ENCODE results near the gene RCOR2.
A peak's percentile ranks its signal among the peaks of the same experiment; 100 is the strongest.

Gene RCOR2

DNA sequence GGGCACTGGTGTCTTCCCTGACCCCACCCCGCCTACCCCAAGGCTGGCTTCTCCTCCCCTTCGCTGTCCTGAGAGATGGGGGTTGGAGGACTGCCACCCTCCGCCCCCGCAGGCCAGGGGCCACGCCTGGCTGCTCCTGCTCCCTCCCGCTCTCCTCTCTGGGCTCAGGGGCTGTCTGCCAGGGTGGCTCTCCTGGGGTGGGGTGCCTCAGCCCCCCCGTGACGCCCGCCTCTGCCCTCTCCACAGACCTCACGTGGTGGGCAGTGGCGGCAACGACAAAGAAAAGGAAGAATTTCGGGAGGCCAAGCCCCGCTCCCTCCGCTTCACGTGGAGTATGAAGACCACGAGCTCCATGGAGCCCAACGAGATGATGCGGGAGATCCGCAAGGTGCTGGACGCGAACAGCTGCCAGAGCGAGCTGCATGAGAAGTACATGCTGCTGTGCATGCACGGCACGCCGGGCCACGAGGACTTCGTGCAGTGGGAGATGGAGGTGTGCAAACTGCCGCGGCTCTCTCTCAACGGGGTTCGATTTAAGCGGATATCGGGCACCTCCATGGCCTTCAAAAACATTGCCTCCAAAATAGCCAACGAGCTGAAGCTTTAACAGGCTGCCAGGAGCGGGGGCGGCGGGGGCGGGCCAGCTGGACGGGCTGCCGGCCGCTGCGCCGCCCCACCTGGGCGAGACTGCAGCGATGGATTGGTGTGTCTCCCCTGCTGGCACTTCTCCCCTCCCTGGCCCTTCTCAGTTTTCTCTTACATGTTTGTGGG, 8.1 kb downstream of the RCOR2 start:
- peak in 3 of 56 donors; percentile 18 to 31 (median 27) for DNase-seq

DNA sequence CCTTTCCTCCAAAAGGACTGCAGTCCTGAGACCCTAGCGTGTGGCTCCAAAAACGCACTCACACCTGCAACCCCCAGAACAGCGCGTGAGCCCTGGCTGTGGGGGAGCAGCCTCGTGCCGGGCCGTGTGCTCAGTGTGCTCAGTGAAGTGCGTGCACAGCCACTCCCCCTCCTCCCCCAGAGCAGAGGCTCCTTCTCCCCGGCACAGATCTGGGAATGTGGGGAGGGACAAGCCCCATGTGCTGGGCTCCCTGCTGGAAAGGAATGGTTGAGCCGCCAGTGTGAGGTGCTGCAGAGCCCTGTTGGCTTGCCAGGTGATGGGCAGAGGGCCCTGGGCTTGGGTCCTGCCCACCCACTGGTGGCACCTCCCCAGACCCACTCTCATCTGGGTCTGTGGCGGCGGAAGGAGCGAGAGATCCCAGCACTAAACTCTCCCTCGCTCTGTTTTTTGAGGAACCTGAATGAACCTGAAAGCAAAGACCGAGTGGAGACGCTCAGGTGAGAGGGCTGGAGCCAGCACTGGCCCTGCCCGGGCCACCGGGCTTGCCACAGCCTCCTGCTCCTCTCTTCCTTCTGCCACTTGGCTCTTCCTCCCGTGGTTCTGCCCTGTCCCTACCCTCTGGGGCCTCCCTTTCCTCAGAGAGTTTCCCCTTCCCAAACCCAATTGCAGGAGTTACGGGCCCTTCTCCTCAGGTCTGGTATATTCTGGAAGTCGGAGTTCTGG, 9.0 kb downstream of the RCOR2 start:
- peak in 5 of 56 donors; percentile 23 to 48 (median 30) for DNase-seq

DNA sequence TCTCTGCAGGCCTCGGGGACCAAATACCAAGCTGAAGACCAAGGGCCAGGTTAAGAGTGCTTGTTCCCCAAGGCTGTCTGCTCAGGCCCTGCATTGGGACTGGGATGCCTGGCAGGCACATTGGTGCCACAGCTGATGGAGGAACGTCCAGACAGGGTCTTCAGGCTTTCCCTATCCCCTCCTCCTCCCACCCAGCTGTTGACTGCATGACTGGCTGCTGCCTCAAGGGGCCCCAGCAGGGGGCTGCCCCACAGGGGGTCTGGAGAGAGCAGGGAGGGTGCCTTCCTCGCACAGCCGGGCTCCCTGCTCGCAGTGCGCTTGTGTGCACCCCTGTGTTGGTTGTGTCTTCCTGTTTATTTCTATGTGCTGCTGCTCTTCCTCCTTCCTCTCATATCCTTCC, 9.9 kb downstream of the RCOR2 start:
- DNase-seq = no peak

DNA sequence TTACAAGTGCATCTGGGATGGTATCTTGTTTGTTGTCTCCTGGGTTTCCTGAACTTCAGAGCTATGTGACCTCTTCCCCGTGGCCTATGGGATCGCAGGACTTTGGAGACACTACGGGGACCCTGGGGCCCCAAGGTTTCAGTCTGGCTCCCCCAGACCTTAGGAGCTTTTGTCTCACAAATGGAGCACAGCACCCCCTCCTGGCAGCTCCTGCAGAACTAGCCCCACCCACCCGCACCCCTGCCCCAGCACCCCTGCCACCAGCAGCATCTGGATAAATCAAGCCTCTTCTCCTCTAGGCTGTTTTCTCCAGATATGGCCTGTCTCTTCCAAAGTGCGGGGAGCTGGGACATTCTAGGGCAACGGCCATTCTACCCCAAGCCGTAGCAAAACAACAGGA, 10.4 kb downstream of the RCOR2 start:
- DNase-seq = peak in 6 of 56 donors; percentile 15 to 35 (median 26)

DNA sequence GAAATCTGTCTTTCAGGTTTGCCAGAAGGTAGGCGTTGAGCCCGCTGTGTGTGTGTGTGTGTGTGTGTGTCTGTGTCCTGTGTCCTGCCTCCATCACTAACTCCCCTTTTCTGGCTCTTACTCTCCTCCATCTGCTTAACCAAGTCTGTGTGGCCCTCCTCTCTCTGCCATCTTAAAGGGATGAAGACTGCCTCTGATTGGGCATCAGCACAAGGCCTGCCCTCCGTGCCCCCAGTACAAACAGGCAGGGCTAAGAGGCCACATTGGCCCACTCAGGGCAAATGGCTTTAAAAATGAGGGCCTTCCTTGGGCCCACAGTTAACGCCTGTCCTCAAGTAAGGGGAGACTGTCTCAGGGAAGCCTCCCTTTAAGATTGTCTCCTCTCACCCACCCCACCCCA, 10.9 kb downstream of the RCOR2 start:
- DNase-seq = no peak

DNA sequence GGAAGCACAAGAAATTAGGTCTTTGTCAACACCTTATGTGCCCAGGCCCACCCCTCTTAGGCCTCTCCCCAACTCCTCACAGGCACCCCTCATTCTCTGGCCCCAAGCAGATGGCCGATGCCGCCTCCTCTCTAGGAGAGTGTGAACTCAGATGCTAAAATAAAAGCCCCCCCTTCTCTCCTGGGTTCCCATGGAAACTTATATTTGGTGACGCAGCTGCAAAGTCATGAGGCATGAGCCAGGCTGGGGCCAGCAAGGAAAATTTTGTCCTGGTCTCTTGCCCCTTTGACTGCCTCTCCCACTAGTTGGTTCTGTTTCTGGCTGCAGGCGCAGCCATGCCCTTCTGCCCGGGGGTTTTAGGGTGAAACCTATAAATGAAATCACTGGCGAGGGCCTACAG, 11.8 kb downstream of the RCOR2 start:
- peak in 16 of 56 donors; percentile 13 to 65 (median 34) for DNase-seq

DNA sequence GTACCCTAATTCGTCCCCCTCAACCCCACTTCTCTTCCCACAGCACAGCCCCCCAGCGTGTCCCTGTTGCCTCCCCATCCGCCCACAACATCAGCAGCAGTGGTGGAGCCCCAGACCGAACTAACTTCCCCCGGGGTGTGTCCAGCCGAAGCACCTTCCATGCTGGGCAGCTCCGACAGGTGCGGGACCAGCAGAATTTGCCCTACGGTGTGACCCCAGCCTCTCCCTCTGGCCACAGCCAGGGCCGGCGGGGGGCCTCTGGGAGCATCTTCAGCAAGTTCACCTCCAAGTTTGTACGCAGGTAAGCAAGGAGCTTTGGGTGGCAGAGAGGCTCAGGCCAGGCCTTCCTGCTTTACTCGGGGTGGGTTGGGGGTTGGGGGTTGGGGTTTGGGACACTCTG, 12.2 kb downstream of the RCOR2 start:
- DNase-seq = no peak

DNA sequence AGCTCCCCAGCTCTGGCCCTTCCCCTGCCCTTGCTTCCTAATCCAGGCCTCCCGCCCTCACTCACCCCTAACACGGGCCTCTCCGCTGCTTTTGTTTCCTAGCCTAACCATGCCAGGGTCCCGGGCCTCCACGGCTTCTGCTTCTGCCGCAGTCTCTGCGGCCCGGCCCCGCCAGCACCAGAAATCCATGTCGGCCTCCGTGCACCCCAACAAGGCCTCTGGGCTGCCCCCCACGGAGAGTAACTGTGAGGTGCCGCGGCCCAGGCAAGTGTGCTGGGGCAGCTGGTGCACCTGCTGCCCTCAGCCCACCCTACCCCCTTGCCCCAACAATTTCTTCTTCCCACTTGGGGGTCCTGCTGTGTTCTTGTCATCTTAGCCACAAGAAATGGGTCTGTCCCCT, 13.1 kb downstream of the RCOR2 start:
- no peak for DNase-seq

DNA sequence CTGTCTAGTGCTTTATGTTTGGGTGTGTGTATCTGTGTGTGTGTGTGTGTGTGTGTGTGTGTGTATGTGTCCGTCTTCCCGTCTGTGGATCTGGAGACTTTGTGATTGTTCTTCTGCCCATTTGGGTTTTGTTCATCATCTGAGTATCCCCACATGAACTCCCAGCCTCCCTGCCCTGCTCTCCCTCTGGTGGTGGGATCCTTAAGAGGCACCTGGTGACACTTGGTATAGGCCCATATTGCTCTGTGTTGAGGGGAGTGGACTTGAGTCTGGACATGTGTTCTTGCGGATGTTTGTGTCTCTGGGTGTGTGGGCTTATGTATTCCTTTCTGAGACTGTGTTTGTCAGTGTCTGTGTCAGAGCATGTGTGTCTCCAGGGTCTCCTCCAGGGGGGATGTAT, 15.3 kb downstream of the RCOR2 start:
- no peak for DNase-seq

DNA sequence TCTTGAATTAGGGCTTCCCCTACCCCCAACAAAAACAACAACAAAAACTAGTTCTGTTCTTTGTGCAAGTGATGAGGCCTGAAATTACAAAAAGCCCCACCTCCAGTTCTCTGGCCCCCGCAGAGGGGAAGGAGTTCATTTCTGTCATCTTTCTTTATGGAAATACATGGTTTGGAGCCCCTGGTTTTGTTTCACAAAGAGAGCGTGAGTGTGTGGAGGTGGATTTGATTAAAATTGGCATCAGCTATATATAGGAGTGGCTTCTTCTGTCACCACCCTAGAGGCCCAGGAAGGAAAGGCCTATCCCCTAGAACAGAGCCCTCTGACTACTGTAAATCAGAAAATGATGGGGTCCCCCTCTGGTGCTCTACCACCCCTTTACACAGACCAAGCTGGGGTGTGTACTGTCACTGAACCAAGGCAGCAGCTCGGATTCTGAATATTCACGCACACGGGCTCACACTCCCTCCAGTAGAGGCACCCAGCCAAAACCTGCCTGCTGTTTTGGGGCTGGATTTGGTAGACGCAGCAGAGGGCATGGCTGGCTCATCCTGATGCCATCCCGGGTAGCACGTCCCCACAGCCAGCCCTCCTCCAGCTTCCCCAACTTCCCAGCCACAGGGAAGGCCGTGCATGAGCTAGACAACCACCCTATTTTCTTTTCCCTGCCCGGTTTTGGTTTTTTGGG, 19.4 kb downstream of the RCOR2 start:
- peak in 3 of 56 donors; percentile 18 to 35 (median 22) for DNase-seq

DNA sequence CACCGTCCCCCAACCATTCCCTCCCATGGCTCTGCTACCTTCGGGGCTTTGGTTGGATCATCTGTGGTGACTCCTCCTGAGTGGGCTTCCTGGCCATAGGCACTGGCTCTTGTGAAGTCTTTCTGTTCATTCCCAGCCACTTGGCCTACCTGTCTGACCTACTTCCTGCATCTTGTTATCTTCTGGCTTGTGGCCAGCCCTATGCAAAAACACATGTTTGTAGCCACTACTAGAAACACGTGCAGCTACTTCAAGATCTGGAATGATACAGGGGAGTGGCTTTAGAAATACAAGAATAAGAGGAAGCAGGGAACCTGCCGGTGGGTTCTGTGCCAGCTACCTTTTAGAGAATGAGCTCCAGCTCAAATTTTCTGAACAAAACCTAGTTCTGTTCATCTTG, 20.9 kb downstream of the RCOR2 start:
- DNase-seq = no peak

DNA sequence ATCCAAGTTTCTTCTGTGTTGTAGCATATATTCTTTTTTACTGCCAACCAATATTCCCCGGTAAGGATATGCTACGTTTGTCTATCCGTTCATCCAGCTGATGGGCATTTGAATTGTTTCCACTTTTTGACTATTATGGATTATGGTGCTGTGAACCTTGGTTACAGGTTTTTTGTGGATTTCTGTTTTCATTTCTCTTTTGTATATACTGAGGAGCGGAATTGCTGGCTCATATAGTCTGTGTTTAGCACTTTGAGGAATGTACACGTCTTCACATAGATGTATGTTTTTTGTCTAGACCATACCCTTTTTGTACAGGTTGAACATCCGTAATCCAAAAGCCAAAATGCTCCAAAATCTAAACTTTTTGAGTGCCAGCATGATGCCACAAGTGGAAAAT, 23.6 kb downstream of the RCOR2 start:
- no peak for DNase-seq

DNA sequence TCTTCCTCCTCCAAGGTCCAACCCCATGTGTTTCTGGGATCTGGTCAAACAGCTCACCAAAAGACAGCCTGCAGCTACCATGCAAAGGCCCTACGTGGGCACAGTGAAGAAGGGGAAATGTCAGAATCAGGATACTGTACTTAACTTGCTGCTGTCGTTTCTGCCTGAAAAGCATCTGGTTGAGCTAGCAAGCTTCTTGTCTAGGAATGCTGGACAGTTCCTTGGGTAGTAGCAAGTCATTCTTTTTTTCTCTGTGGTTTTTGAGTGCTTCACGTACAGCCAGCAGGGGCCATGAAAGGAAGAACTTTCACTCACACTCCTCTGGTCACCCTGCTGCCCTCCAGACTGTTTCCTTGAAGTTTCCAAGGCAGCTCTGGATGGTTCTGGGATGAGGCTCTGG, 24.7 kb downstream of the RCOR2 start:
- no peak for DNase-seq

DNA sequence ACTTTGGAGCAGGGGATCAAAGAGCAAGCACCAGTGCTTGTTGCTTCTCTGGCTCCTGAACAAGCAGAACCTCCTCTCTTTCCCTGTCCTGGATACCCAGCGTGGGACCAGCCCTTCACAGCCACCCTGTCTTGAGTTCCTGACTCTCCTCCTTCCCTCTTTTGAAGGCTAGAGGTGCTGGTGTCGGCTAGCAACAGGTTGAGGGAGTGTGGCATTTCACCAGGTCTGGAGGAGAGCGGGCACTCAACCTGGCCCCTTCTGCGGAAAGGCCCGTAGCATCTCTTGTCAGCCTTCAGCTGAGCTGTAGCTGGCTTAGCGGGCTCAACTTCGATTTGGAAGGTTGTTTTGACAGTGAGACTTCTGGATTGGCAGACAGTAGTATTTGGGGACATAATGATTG, 26.6 kb downstream of the RCOR2 start:
- no peak for DNase-seq

DNA sequence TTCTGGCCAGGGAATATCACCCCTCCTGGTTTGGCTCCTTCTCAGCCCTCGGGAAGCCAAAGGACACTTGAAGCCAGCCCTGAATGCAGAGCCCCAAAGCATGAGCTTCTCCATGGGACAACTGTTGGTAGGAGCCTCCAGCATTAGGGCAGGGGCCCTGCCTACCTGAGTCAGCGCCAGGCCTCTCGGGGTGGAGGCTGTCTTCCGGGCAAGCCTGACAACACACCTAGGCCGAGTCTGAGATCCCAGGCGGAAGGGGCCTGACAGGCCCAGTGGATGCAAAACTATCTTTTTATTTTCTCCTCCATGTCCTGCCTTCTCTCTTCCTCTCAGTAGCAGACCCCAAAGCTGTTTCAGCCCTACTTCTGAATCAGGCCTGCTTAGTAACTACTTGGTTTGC, 27.6 kb downstream of the RCOR2 start:
- DNase-seq = no peak

DNA sequence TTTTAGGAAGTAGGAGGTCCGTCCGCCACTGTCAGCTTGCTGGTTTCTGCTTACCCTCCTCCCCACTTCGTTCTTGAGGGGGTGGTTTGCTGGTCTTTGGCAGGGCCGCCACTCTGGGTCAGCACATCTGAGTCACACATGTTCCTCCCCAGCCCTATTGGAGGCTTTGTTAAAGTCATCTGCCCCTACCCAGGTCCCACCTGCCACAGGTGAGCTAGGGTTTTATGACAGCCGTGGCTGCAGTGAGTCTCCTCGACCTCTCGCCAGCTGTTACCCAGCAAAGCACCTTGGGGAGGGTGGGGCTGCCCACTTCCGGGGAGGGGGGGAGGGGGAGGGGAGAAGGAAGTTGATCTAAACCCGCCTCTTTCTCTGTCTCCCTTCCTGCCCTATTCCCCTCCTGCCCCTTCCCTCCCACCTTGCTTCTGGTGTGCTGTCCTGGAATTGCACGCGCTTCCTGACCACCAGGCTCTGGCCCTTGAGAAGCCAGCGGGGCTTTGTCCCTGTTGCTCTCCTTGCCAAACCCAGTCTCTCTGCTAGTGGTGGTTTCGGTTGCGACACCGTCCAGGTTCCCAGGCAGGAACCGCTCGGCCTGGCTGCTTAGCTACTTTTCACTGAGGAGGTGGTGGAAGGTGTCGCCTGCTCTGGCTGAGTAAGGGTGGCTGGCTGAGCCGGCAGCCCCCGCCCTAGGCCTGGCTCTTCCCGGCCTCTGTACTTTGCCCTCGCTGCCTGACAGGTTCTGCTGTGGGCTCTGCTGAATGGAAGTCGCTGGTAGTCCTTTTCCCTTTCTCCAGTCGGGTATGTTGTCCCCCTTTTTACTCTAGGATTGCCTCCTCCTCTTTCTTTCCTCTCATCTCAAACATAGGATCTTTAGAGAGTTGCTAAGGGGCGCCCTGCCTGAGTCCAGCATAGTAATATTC, 28.5 kb downstream of the RCOR2 start:
- peak in 6 of 56 donors; percentile 25 to 51 (median 32) for DNase-seq

DNA sequence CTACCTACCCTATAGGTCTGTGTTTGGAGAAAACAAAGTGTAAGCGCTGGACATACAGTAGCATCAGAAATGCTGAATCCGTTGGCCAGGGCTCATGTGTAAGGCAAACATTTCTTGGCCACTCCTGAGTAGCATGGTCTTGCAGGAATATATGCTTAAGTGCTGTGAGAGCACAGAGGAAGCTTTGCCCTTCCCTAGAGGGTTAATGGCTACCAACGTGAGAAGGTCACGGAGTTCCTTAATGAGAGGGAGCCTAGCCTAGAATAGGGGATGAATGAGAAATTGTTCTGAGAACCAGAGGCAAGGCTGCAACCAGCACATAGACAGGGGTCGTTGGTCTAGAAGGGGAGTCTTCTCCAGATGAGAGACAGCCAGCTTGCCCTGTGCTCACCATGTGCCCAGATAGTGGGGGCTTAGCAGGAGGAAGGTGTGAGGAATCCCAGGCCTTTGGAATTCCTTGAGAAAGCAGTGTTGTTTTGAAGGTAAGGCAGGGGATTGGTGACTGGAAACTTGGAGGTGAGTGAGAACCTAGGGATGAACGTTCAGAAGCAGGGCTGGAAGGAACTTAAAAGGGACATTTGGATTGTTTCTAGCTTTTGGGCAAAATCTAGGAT, 29.5 kb downstream of the RCOR2 start:
- DNase-seq = no peak

DNA sequence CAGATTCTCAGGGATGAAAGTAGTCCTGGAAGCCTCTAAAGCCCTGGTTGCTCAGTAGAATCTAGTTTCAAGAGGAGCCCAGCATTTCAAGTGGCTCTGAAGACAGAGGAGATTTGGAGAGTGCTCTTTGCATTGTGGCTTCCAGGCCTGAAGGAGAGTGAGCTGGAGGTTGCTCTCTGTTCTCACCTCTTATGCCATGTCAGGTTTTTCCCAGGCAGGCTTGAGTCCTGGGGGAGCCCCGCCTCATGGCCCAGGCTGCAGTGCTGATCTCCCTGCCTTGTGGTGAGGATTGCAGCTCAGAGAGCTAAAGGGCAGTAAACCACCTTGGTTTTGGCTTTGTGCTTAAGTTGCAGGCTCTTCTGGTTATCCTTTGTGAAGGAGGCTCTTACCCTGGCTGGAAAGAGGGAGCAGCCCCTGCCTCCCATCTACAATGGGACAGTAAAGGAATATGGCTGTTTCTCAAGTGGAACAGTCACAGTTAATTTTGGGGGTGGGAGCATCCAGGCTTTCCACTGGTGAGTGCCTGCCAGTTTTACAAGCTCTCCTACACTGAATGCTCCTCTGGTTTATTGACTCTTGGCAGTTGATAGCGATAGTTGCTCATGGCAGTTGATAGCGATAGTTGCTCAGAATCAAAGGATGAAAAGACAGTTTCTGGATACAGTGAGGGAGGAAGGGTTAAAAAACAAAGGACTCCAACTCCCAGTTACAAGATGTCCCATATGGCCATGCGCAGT, 32.6 kb downstream of the RCOR2 start:
- no peak for DNase-seq

DNA sequence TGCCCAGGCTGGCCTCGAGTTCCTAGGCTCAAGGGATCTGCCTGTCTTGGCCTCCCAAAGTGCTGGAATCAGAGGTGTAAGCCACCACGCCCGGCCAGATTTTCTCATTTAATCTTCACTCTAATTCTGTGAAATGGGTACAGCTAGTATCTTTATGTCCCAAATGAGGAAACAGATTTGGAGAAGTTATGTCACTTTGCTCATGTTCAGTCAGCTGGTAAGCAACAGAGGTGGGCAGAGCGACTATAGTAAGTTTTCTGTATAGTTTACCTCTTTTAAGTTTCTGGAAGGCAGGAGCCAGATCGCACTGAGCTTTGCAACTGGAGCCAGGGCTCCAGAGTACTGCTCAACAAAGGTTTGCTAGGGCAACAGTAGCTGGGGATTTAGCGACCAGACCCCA, 33.2 kb downstream of the RCOR2 start:
- DNase-seq = no peak

All from amygdala (tissue), 56 donors.